ENCODE measurements around the gene MPC1L. TPM values are rescaled to one million over a fixed set of nuclear protein-coding genes. Genes with fewer than 3 reads are reported as not detected.
"Not testable (repeated sequence)": the region's sequence is repeated elsewhere in the genome, so short reads cannot be mapped to it uniquely, and the experiment has no call there.

The MPC1L gene
- total RNA-seq, 1 experiment from 2014 or later: not detected

DNA sequence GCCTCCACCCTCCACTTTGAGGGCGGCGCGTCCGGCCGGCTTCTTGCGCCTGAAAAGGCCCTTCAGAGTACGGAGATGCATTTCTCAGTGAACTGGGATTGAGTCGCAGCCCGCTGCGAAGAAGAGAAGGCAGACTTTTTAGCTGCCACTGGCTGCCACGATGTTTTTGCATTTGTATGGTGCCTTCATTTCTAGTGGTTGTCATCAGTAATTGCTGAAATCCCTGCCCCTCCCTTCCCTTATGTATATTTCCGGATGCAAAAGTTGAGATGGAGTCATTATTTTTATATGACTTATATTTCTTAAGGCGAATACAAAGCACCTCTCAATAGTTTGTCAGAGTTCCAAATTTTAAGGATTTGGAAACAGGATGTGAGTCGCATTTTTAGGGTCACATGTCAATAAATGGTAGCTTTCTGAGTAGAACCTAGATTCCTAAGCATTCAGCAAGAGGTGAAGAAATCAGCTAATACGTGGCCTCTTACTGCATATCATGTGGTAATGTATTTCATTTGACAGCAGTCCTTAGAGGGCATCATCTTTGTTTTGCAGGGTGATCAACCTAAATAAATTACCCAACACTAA, 41.8 kb upstream of the MPC1L start:
- H3K4me1 Mint-ChIP-seq: peaks cover 8% of the 10 kb centered on the region
- TF ChIP-seq JUN (CRISPR knock-in tag; IDR thresholded peaks at IDR 0.05) (no peak), ELF4 (CRISPR knock-in tag; IDR thresholded peaks at IDR 0.05; ENCODE audit: low read depth) (no peak), ATF2 (CRISPR knock-in tag; IDR thresholded peaks at IDR 0.05; ENCODE audit: borderline replicate concordance, low read depth) (no peak), HMGA2 (CRISPR knock-in tag; IDR thresholded peaks at IDR 0.05) (no peak), MYBL2 (CRISPR knock-in tag; IDR thresholded peaks at IDR 0.05) (no peak), NFYB (CRISPR knock-in tag; conservative IDR thresholded peaks at IDR 0.05; ENCODE audit: low read depth) (no peak), AR (CRISPR knock-in tag; IDR thresholded peaks at IDR 0.05) (no peak), FOXK1 (CRISPR knock-in tag; IDR thresholded peaks at IDR 0.05) (no peak), TCF7 (CRISPR knock-in tag; IDR thresholded peaks at IDR 0.05; ENCODE audit: low read depth) (no peak), TEAD4 (CRISPR knock-in tag; IDR thresholded peaks at IDR 0.05) (no peak), ZNF232 (CRISPR knock-in tag; IDR thresholded peaks at IDR 0.05) (no peak)
- TF ChIP-seq, protein P1, sequence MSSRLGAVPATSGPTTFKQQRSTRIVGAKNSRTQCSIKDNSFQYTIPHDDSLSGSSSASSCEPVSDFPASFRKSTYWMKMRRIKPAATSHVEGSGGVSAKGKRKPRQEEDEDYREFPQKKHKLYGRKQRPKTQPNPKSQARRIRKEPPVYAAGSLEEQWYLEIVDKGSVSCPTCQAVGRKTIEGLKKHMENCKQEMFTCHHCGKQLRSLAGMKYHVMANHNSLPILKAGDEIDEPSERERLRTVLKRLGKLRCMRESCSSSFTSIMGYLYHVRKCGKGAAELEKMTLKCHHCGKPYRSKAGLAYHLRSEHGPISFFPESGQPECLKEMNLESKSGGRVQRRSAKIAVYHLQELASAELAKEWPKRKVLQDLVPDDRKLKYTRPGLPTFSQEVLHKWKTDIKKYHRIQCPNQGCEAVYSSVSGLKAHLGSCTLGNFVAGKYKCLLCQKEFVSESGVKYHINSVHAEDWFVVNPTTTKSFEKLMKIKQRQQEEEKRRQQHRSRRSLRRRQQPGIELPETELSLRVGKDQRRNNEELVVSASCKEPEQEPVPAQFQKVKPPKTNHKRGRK (CRISPR knock-in tag; IDR thresholded peaks at IDR 0.05; ENCODE audit: borderline replicate concordance): no peak
- TF ChIP-seq, protein P2, sequence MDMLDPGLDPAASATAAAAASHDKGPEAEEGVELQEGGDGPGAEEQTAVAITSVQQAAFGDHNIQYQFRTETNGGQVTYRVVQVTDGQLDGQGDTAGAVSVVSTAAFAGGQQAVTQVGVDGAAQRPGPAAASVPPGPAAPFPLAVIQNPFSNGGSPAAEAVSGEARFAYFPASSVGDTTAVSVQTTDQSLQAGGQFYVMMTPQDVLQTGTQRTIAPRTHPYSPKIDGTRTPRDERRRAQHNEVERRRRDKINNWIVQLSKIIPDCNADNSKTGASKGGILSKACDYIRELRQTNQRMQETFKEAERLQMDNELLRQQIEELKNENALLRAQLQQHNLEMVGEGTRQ (CRISPR knock-in tag; IDR thresholded peaks at IDR 0.05): no peak
- DNase-seq (ENCODE audit: low spot score) (no peak), ATAC-seq (no peak)
- no peak overlapping the region for H3K27ac Mint-ChIP-seq
- POLR2A ChIA-PET: interaction anchor here (0.6 kb wide), 1 partner anchor 823 kb away, joined by 5 read pairs; no protein-coding TSS in a partner anchor
- CTCF ChIA-PET: interaction anchor here (1.0 to 1.6 kb wide), 2 partner anchors 37 to 67 kb away, joined by 3 to 4 read pairs; partner anchors contain the start of gene CXorf38
- H3K4me3 Mint-ChIP-seq: peak overlapping the region; percentile 65
- H3K27me3 Mint-ChIP-seq (ENCODE audit: low read depth): no peaks in the 10 kb centered on the region
- H3K9me3 Mint-ChIP-seq: no peaks in the 10 kb centered on the region
- no peaks in the 10 kb centered on the region for H3K36me3 Mint-ChIP-seq

DNA sequence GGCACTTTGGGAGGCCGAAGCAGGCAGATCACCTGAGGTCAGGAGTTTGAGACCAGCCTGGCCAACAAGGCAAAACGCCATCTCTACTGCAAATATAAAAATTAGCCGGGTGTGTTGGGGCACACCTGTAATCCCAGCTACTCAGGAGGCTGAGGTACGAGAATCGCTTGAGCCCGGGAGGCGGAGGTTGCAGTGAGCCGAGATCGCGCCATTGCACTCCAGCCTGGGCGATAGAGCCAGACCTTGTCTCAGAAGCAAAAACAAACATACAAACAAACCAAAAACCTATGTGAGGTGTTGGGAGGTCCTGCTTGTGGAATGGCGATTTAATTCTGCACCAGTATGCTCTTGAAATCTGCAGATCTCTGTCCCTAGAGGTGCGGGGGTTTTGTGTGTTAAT, 41.0 kb upstream of the MPC1L start:
- POLR2A ChIA-PET: interaction anchor here (0.6 kb wide), 1 partner anchor 822 kb away, joined by 5 read pairs; no protein-coding TSS in a partner anchor
- peak overlapping the region; percentile 65 for H3K4me3 Mint-ChIP-seq
- not testable (repeated sequence) for H3K9me3 Mint-ChIP-seq; H3K27ac Mint-ChIP-seq; H3K27me3 Mint-ChIP-seq (ENCODE audit: low read depth); H3K36me3 Mint-ChIP-seq; H3K4me1 Mint-ChIP-seq; ATAC-seq; DNase-seq (ENCODE audit: low spot score)
- CTCF ChIA-PET: interaction anchor here (1.6 kb wide), 1 partner anchor 66 kb away, joined by 3 read pairs; the partner anchor contains the start of gene CXorf38

- Mint-ChIP-seq H3K4me1 (peaks cover 8% of the 10 kb centered on the region), H3K4me3 (peak overlapping the region; percentile 65; the same call in 1 of the 2 replicates), H3K27ac (no peak overlapping the region), H3K27me3 (ENCODE audit: low read depth) (no peaks in the 10 kb centered on the region), H3K36me3 (no peaks in the 10 kb centered on the region), H3K9me3 (no peaks in the 10 kb centered on the region)
- ChIA-PET CTCF (no interaction called here), POLR2A (no interaction called here)
- no peak for DNase-seq (ENCODE audit: low spot score)
- ATAC-seq: no peak
- TF ChIP-seq EMX1 (CRISPR knock-in tag; IDR thresholded peaks at IDR 0.05) (no peak), IRF2 (CRISPR knock-in tag; IDR thresholded peaks at IDR 0.05; ENCODE audit: borderline replicate concordance, low read depth) (no peak)
Measured at GRCh38 chrX:40582811-40583210, 40.4 kb upstream of the MPC1L start.

GRCh38 chrX:40587623-40588022, 35.6 kb upstream of the MPC1L start:
- H3K4me1 Mint-ChIP-seq; H3K27me3 Mint-ChIP-seq (ENCODE audit: low read depth); CTCF ChIA-PET; H3K27ac Mint-ChIP-seq; H3K4me3 Mint-ChIP-seq; ATAC-seq; DNase-seq (ENCODE audit: low spot score); H3K9me3 Mint-ChIP-seq; POLR2A ChIA-PET: not testable (repeated sequence)
- H3K36me3 Mint-ChIP-seq: peaks cover 10% of the 10 kb centered on the region

- POLR2A ChIA-PET; ATAC-seq; H3K9me3 Mint-ChIP-seq; H3K4me1 Mint-ChIP-seq; H3K27ac Mint-ChIP-seq; H3K4me3 Mint-ChIP-seq; H3K27me3 Mint-ChIP-seq (ENCODE audit: low read depth); CTCF ChIA-PET; DNase-seq (ENCODE audit: low spot score): not testable (repeated sequence)
- peaks cover 10% of the 10 kb centered on the region for H3K36me3 Mint-ChIP-seq
Measured at GRCh38 chrX:40589616-40590321, 33.5 kb upstream of the MPC1L start.

All from WTC11 (cell line).